IPS DF 6.9 (cell line): Measurements from ENCODE around the gene OSBPL7.
A peak's percentile ranks its signal among the peaks of the same experiment; 100 is the strongest.
"Not testable (repeated sequence)": the region's sequence is repeated elsewhere in the genome, so short reads cannot be mapped to it uniquely, and the experiment has no call there.

ENCODE experiments used
- DNase-seq: peaks from one replicate; pipeline ENCODE4 v3.0.0-alpha.2; 2013; ENCODE audit warnings: low read depth, low spot score
- H3K27ac ChIP-seq: one replicate; pipeline ENCODE4 v1.5.1; 2013; ENCODE audit warnings: low read length, control low read depth
- H3K27me3 ChIP-seq: 2 replicates; pipeline ENCODE4 v1.6.1; 2013; ENCODE audit warnings: mild to moderate bottlenecking, low read length; ENCODE audit not compliant: control insufficient read depth, insufficient read depth
- H3K36me3 ChIP-seq: 2 replicates; pipeline ENCODE4 v1.6.1; 2013; ENCODE audit warnings: low read length; ENCODE audit not compliant: control insufficient read depth, insufficient read depth
- H3K4me1 ChIP-seq: 2 replicates; pipeline ENCODE4 v1.6.1; 2013; ENCODE audit warnings: low read length; ENCODE audit not compliant: control insufficient read depth, insufficient read depth
- H3K4me3 ChIP-seq: 2 replicates; pipeline ENCODE4 v1.5.1; 2013; ENCODE audit warnings: mild to moderate bottlenecking, low read length
- H3K9me3 ChIP-seq: 2 replicates; pipeline ENCODE4 v1.6.1; 2013; ENCODE audit warnings: low read length, inconsistent platforms; ENCODE audit not compliant: control insufficient read depth, insufficient read depth
- WGBS: extraction: QIAGEN DNeasy Blood & Tissue Kit; methylation state at CpG from one replicate; pipeline ENCODE4 v1.1.7; 2013; ENCODE audit warnings: mixed read lengths, missing lambda C conversion rate; ENCODE audit not compliant: insufficient read length, insufficient coverage; 5-methylcytosine and 5-hydroxymethylcytosine counted together

The OSBPL7 gene

GRCh38 chr17:47792457-47792856 is 29.1 kb downstream of the OSBPL7 start:
- H3K27ac ChIP-seq = no peak overlapping the region
- H3K9me3 ChIP-seq = no peaks in the 10 kb centered on the region
- peaks cover 9% of the 10 kb centered on the region; the same call in 1 of the 2 replicates for H3K27me3 ChIP-seq
- H3K36me3 ChIP-seq = no peaks in the 10 kb centered on the region
- WGBS = no CpG with 5 or more reads among the region's 1 CpG
- no peak overlapping the region for H3K4me3 ChIP-seq
- no peak for DNase-seq
- no peaks in the 10 kb centered on the region for H3K4me1 ChIP-seq

GRCh38 chr17:47791025-47791424 is 30.6 kb downstream of the OSBPL7 start:
- Histone ChIP-seq H3K9me3 (no peaks in the 10 kb centered on the region), H3K27me3 (peaks cover 9% of the 10 kb centered on the region; the same call in 1 of the 2 replicates), H3K4me1 (no peaks in the 10 kb centered on the region), H3K4me3 (no peak overlapping the region), H3K27ac (no peak overlapping the region), H3K36me3 (no peaks in the 10 kb centered on the region)
- DNase-seq = no peak
- WGBS = no CpG with 5 or more reads among the region's 3 CpGs

GRCh38 chr17:47789611-47790561 is 31.7 kb downstream of the OSBPL7 start:
- Histone ChIP-seq H3K4me1 (no peaks in the 10 kb centered on the region), H3K4me3 (peak overlapping the region; percentile 31; the same call in 1 of the 2 replicates), H3K27ac (no peak overlapping the region), H3K9me3 (no peaks in the 10 kb centered on the region), H3K36me3 (no peaks in the 10 kb centered on the region), H3K27me3 (peaks cover 9% of the 10 kb centered on the region; the same call in 1 of the 2 replicates)
- WGBS = no CpG with 5 or more reads among the region's 70 CpGs
- DNase-seq = peak; percentile 43

- peaks cover 3% of the 10 kb centered on the region; the same call in 1 of the 2 replicates for H3K27me3 ChIP-seq
- WGBS = no CpG with 5 or more reads among the region's 5 CpGs
- no peak overlapping the region for H3K27ac ChIP-seq
- no peaks in the 10 kb centered on the region for H3K36me3 ChIP-seq
- no peaks in the 10 kb centered on the region for H3K9me3 ChIP-seq
- DNase-seq = no peak
- H3K4me1 ChIP-seq = no peaks in the 10 kb centered on the region
- H3K4me3 ChIP-seq = no peak overlapping the region
Observed at GRCh38 chr17:47785538-47786123, 36.0 kb downstream of the OSBPL7 start.

DNA sequence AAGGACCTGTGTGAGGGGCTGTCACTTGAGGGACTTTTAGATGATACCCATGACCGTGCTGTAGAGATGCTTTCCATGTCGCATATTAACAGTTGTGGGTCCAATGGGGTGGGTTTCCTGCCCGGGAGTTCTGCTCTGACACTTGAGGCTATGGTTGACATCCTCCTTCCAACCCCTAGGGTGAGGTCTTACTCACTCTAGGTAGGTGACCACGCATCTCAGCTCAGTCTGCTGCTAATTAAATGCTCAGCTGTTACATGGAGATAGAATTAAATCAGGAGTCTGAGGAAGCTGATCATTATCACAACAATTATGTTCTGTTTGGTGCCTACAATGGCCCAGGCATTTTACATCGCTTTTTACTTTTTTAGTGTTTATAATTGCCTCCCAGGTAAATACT is 40.2 kb downstream of the OSBPL7 start:
- no CpG with 5 or more reads among the region's 5 CpGs for WGBS
- no peak overlapping the region for H3K27ac ChIP-seq
- H3K4me3 ChIP-seq = no peak overlapping the region
- no peaks in the 10 kb centered on the region for H3K27me3 ChIP-seq
- no peaks in the 10 kb centered on the region for H3K4me1 ChIP-seq
- no peak for DNase-seq
- no peaks in the 10 kb centered on the region for H3K36me3 ChIP-seq
- no peaks in the 10 kb centered on the region for H3K9me3 ChIP-seq

- H3K36me3 ChIP-seq = no peaks in the 10 kb centered on the region
- H3K27me3 ChIP-seq = no peaks in the 10 kb centered on the region
- no peak overlapping the region for H3K4me3 ChIP-seq
- no peaks in the 10 kb centered on the region for H3K9me3 ChIP-seq
- no peak for DNase-seq
- WGBS = no CpG with 5 or more reads among the region's 45 CpGs
- no peaks in the 10 kb centered on the region for H3K4me1 ChIP-seq
- no peak overlapping the region for H3K27ac ChIP-seq
Observed at GRCh38 chr17:47778184-47778635, 43.4 kb downstream of the OSBPL7 start.

DNA sequence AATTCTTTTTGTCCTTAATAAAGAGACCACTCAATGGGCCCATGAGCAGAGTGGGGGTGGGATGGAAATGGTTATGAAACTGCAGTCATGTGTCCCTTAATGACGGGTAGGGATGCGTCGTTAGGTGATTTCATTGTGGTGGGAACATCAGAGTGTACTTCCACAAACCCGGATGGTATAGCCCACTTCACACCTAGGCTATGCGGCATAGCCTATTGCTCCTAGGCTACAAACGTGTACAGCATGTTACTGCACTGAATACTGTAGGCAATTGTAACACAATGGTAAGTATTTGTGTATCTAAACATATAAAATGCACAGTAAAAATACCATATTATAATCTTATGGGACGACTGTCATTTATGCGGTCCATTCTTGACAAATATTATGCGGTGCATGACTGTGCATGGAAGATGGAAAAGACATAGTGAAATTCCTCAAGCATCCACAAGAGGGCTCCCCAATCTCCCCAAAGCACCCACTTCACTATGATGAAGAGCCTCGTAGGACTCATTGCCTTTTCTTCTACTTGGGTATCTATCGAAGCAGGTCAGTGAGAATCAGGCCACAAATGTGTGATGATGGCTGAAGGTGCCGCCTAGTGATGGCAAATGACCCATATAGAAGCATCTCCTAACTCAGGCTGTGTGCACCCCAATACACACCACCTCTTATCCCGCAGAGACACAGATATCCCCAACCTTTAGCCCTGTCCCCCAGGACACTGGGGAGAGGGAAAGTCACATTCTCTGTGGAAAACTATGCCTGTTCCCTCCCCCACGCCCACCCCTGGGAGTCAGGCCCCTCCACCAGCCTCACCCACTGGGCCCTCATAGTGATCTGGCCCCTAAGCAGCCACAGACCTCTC is 45.0 kb downstream of the OSBPL7 start:
- H3K4me1 ChIP-seq = no peaks in the 10 kb centered on the region
- no peaks in the 10 kb centered on the region for H3K36me3 ChIP-seq
- no CpG with 5 or more reads among the region's 14 CpGs for WGBS
- DNase-seq = no peak
- H3K9me3 ChIP-seq = no peaks in the 10 kb centered on the region
- H3K4me3 ChIP-seq = no peak overlapping the region
- no peak overlapping the region for H3K27ac ChIP-seq
- no peaks in the 10 kb centered on the region for H3K27me3 ChIP-seq

GRCh38 chr17:47774987-47775580 is 46.5 kb downstream of the OSBPL7 start:
- no peak overlapping the region for H3K27ac ChIP-seq
- no peaks in the 10 kb centered on the region for H3K4me1 ChIP-seq
- no peaks in the 10 kb centered on the region for H3K27me3 ChIP-seq
- H3K9me3 ChIP-seq = no peaks in the 10 kb centered on the region
- no CpG with 5 or more reads among the region's 1 CpG for WGBS
- DNase-seq = no peak
- no peak overlapping the region for H3K4me3 ChIP-seq
- H3K36me3 ChIP-seq = no peaks in the 10 kb centered on the region

GRCh38 chr17:47774331-47774730 is 47.3 kb downstream of the OSBPL7 start:
- no peak overlapping the region for H3K4me3 ChIP-seq
- no CpG with 5 or more reads among the region's 4 CpGs for WGBS
- no peaks in the 10 kb centered on the region for H3K9me3 ChIP-seq
- no peaks in the 10 kb centered on the region for H3K27me3 ChIP-seq
- H3K4me1 ChIP-seq = no peaks in the 10 kb centered on the region
- no peak for DNase-seq
- no peak overlapping the region for H3K27ac ChIP-seq
- no peaks in the 10 kb centered on the region for H3K36me3 ChIP-seq

DNA sequence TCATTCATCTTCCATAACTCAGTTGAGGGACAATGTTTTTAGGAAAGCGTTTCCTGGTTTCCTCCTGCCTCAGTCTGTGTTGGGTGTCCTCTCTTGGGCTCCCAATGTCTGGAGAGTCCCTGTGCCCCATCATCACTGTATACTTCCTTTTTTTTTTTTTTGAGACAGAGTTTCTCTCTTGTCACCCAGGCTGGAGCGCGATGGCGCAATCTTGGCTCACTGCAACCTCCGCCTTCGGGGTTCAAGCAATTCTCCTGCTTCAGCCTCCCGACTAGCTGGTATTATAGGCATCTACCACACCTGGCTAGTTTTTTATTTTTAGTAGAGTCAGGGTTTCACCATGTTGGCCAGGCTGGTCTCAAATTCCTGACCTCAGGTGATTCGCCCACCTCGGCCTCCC is 47.9 kb downstream of the OSBPL7 start:
- not testable (repeated sequence) for H3K4me1 ChIP-seq, DNase-seq, H3K4me3 ChIP-seq, H3K27me3 ChIP-seq, H3K27ac ChIP-seq, H3K9me3 ChIP-seq, H3K36me3 ChIP-seq
- no CpG with 5 or more reads among the region's 9 CpGs for WGBS
